MM.1S (cell line): ENCODE measurements around the gene PHF12.

Experiments
- CTCF ChIP-seq: fragments of 300-600 bp; sonication (generic); IDR thresholded peaks from 2 replicates; pipeline ENCODE4 v1.5.1; 2016; ENCODE audit warnings: antibody characterized with exemption, low read length, mixed read lengths
- EZH2 ChIP-seq: fragments of 300-600 bp; sonication (generic); optimal IDR thresholded peaks from 2 replicates; pipeline ENCODE3; 2017; ENCODE audit warnings: low read depth, mild to moderate bottlenecking, antibody characterized with exemption, low read length, mixed read lengths

GRCh38 chr17:28864991-28865849, 86.1 kb downstream of the PHF12 start:
- TF ChIP-seq CTCF (no peak), EZH2 (no peak)
